ENCODE measurements around the gene SLC30A3. TPM values are rescaled to one million over a fixed set of nuclear protein-coding genes. Genes with fewer than 3 reads are reported as not detected.
A peak's percentile ranks its signal among the peaks of the same experiment; 100 is the strongest.
"Not testable (repeated sequence)": the region's sequence is repeated elsewhere in the genome, so short reads cannot be mapped to it uniquely, and the experiment has no call there.

Gene SLC30A3
- total RNA-seq, 3 donors from 2014 or later = 0.15 to 0.43 (median 0.18) TPM

- H3K36me3 Mint-ChIP-seq (ENCODE audit: insufficient read depth) = no peaks in the 10 kb centered on the region
- H3K4me1 Mint-ChIP-seq (ENCODE audit: low read depth) = peaks cover 1% of the 10 kb centered on the region
- ATAC-seq (no peak), DNase-seq (no peak)
- peaks cover 8% of the 10 kb centered on the region for H3K27me3 Mint-ChIP-seq (ENCODE audit: low read depth)
- H3K4me3 Mint-ChIP-seq = no peak within 1 kb of the TSS
- H3K9me3 Mint-ChIP-seq = no peaks in the 10 kb centered on the region
These were observed 12.6 kb upstream of the SLC30A3 start, which contains the start of gene DNAJC5G for GRCh38 chr2:27275211-27276150. Gene DNAJC5G, plus strand, starts transcription at chr2:27275433. Its CDS starts 1,296 bp downstream, at chr2:27276729.

- not testable (repeated sequence) for H3K36me3 Mint-ChIP-seq (ENCODE audit: insufficient read depth); DNase-seq; ATAC-seq; H3K9me3 Mint-ChIP-seq; H3K4me3 Mint-ChIP-seq; H3K4me1 Mint-ChIP-seq (ENCODE audit: low read depth)
- peaks cover 12% of the 10 kb centered on the region for H3K27me3 Mint-ChIP-seq (ENCODE audit: low read depth)
These were observed 10.0 kb upstream of the SLC30A3 start for GRCh38 chr2:27272537-27273522.

GRCh38 chr2:27271631-27272340 is 8.9 kb upstream of the SLC30A3 start:
- peaks cover 12% of the 10 kb centered on the region for H3K27me3 Mint-ChIP-seq (ENCODE audit: low read depth)
- no peaks in the 10 kb centered on the region for H3K9me3 Mint-ChIP-seq
- H3K36me3 Mint-ChIP-seq (ENCODE audit: insufficient read depth) = no peaks in the 10 kb centered on the region
- no peak overlapping the region for H3K4me3 Mint-ChIP-seq
- no peaks in the 10 kb centered on the region for H3K4me1 Mint-ChIP-seq (ENCODE audit: low read depth)
- DNase-seq = no peak
- no peak for ATAC-seq

- Mint-ChIP-seq H3K36me3 (ENCODE audit: insufficient read depth) (no peaks in the 10 kb centered on the region), H3K9me3 (no peaks in the 10 kb centered on the region), H3K4me1 (ENCODE audit: low read depth) (peaks cover under 1% of the 10 kb centered on the region), H3K4me3 (no peak overlapping the region), H3K27me3 (ENCODE audit: low read depth) (peaks cover 13% of the 10 kb centered on the region)
- DNase-seq = no peak
- ATAC-seq = no peak
These were observed 7.8 kb upstream of the SLC30A3 start for GRCh38 chr2:27270670-27271069.

GRCh38 chr2:27270131-27270530 is 7.3 kb upstream of the SLC30A3 start:
- ATAC-seq (no peak), DNase-seq (no peak)
- peaks cover 5% of the 10 kb centered on the region for H3K4me1 Mint-ChIP-seq (ENCODE audit: low read depth)
- H3K9me3 Mint-ChIP-seq = no peaks in the 10 kb centered on the region
- H3K4me3 Mint-ChIP-seq = no peak overlapping the region
- peaks cover 18% of the 10 kb centered on the region for H3K27me3 Mint-ChIP-seq (ENCODE audit: low read depth)
- H3K36me3 Mint-ChIP-seq (ENCODE audit: insufficient read depth) = no peaks in the 10 kb centered on the region

GRCh38 chr2:27268296-27268695 is 5.4 kb upstream of the SLC30A3 start:
- not testable (repeated sequence) for H3K4me3 Mint-ChIP-seq; ATAC-seq; H3K36me3 Mint-ChIP-seq (ENCODE audit: insufficient read depth); DNase-seq; H3K9me3 Mint-ChIP-seq
- peaks cover 32% of the 10 kb centered on the region for H3K27me3 Mint-ChIP-seq (ENCODE audit: low read depth)
- peaks cover 17% of the 10 kb centered on the region for H3K4me1 Mint-ChIP-seq (ENCODE audit: low read depth)

GRCh38 chr2:27265536-27265870 is 2.7 kb upstream of the SLC30A3 start:
- Mint-ChIP-seq H3K36me3 (ENCODE audit: insufficient read depth) (no peaks in the 10 kb centered on the region), H3K4me1 (ENCODE audit: low read depth) (peaks cover 33% of the 10 kb centered on the region), H3K4me3 (no peak overlapping the region), H3K9me3 (no peaks in the 10 kb centered on the region), H3K27me3 (ENCODE audit: low read depth) (peaks cover 45% of the 10 kb centered on the region)
- DNase-seq (no peak), ATAC-seq (no peak)

- Mint-ChIP-seq H3K36me3 (ENCODE audit: insufficient read depth) (no peaks in the 10 kb centered on the region), H3K27me3 (ENCODE audit: low read depth) (peaks cover 48% of the 10 kb centered on the region), H3K4me3 (peak overlapping the region; percentile 70), H3K9me3 (no peaks in the 10 kb centered on the region), H3K4me1 (ENCODE audit: low read depth) (peaks cover 33% of the 10 kb centered on the region)
- ATAC-seq (peak; percentile 64 to 70), DNase-seq (peak; percentile 61)
These were observed 2.1 kb upstream of the SLC30A3 start for GRCh38 chr2:27264753-27265535.

- H3K4me1 Mint-ChIP-seq (ENCODE audit: low read depth) = peaks cover 33% of the 10 kb centered on the region
- peak overlapping the region; percentile 86 for H3K4me3 Mint-ChIP-seq
- no peaks in the 10 kb centered on the region for H3K36me3 Mint-ChIP-seq (ENCODE audit: insufficient read depth)
- ATAC-seq (peak; percentile 59 to 60), DNase-seq (no peak)
- peaks cover 47% of the 10 kb centered on the region for H3K27me3 Mint-ChIP-seq (ENCODE audit: low read depth)
- no peaks in the 10 kb centered on the region for H3K9me3 Mint-ChIP-seq
These were observed 1.5 kb upstream of the SLC30A3 start for GRCh38 chr2:27264253-27264752.

GRCh38 chr2:27263287-27264252 is 723 bp upstream of the SLC30A3 start:
- DNase-seq (no peak), ATAC-seq (no peak)
- peak overlapping the region; percentile 86 for H3K4me3 Mint-ChIP-seq
- H3K4me1 Mint-ChIP-seq (ENCODE audit: low read depth) = peaks cover 33% of the 10 kb centered on the region
- peaks cover 51% of the 10 kb centered on the region for H3K27me3 Mint-ChIP-seq (ENCODE audit: low read depth)
- no peaks in the 10 kb centered on the region for H3K36me3 Mint-ChIP-seq (ENCODE audit: insufficient read depth)
- no peaks in the 10 kb centered on the region for H3K9me3 Mint-ChIP-seq

- no peak for ATAC-seq
- peaks cover 33% of the 10 kb centered on the region for H3K4me1 Mint-ChIP-seq (ENCODE audit: low read depth)
- no peaks in the 10 kb centered on the region for H3K9me3 Mint-ChIP-seq
- H3K36me3 Mint-ChIP-seq (ENCODE audit: insufficient read depth) = no peaks in the 10 kb centered on the region
- DNase-seq = no peak
- peaks cover 65% of the 10 kb centered on the region for H3K27me3 Mint-ChIP-seq (ENCODE audit: low read depth)
- peak overlapping the region; percentile 53 for H3K4me3 Mint-ChIP-seq
These were observed 935 bp downstream of the SLC30A3 start for GRCh38 chr2:27261926-27262298.

GRCh38 chr2:27261241-27261925 is 1.5 kb downstream of the SLC30A3 start:
- H3K9me3 Mint-ChIP-seq = no peaks in the 10 kb centered on the region
- peak overlapping the region; percentile 53 for H3K4me3 Mint-ChIP-seq
- peaks cover 71% of the 10 kb centered on the region for H3K27me3 Mint-ChIP-seq (ENCODE audit: low read depth)
- no peak for DNase-seq
- peaks cover 33% of the 10 kb centered on the region for H3K4me1 Mint-ChIP-seq (ENCODE audit: low read depth)
- no peaks in the 10 kb centered on the region for H3K36me3 Mint-ChIP-seq (ENCODE audit: insufficient read depth)
- no peak for ATAC-seq

Data from activated T-cell treated with anti-CD3 and anti-CD28 coated beads, Interleukin-2, amount 50 U/mL, for 4 hours (primary cell).